GM18858 (cell line): ENCODE measurements around the gene HSDL1.

Source experiments
- ATAC-seq: cut with Tn5 transposase; IDR thresholded peaks from one replicate; pipeline ENCODE4 v1.9.1; 2021; ENCODE audit not compliant: unreplicated experiment

Gene HSDL1

GRCh38 chr16:84109598-84110335 lies 35.2 kb downstream of the HSDL1 start:
- ATAC-seq, result no peak

- no peak for ATAC-seq
Observed at GRCh38 chr16:84107921-84108320, 37.1 kb downstream of the HSDL1 start.

DNA sequence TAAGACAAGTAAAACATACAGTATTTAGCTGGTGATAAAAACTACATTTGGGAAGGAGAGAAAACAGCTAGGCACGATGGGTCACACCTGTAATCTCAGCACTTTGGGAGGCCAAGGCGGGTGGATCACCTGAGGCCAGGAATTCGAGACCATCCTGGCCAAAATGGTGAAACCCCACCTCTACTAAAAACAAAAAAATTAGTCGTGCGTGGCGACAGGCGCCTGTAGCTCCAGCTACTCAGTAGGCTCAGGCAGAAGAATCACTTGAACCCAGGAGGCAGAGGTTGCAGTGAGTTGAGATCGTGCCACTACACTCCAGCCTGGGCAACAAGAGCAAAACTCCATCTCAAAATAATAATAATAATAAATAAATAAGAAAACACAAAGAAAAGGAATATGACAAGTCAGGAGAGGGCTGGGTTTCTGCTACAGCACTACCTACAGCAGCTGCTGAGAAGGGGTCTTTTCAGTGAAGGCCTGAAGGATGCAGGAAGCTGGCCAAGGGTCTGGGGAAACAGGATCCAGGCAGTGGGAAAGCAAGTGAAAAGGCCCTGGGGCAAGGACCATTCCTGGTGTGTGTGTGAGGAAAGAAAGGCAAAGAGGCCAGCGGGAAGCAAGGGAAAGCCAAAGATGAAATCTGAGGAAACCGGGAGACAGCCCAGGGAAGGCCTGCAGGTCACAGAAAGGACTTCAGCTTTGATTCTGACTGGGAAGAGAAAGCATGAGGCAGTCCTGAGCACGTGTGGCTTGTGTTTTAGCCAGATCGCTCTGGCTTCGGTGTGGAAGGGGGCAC lies 38.8 kb downstream of the HSDL1 start:
- ATAC-seq, result no peak

GRCh38 chr16:84105301-84105815 lies 39.6 kb downstream of the HSDL1 start:
- ATAC-seq, result no peak

DNA sequence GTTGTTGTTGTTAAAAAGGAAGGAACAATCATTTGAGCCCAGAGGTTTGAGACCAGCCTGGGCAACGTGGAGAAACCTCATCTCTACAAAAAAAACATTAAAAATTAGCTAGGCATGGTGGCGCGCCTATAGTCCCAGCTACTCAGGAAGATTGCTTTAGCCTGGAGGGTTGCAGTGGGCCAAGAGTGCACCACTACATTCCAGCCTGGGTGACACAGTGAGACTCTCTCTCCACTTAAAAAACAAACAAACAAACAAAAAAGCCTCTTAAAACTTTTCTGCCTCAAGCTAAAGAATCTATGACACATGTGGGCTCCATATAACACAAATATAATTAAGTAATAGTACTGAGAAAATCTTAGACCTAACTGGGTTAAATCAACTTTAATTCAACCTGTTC lies 40.7 kb downstream of the HSDL1 start:
- ATAC-seq, result no peak

GRCh38 chr16:84103678-84104077 lies 41.3 kb downstream of the HSDL1 start:
- no peak for ATAC-seq

- ATAC-seq, result no peak
Observed at GRCh38 chr16:84098939-84099338, 46.0 kb downstream of the HSDL1 start.

GRCh38 chr16:84096447-84097005 lies 48.5 kb downstream of the HSDL1 start:
- no peak for ATAC-seq

DNA sequence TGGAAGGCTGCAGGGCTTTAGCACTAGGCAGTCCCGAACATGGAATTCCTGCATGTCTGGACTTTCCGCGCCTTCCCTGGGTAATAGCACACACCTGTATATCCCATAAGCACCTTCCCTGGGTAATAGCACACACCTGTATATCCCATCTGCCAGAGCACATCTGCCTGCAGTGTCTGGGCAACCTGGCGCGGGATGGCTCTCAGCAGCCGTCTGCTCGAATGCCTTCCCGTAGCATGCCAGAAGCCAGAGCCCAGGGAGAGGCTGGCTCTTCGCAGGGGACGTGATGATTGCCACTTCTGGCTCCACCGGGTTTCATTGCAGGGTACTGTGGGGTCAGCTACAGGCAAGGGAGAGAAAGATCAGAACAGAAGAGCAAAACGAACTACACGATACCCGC lies 49.5 kb downstream of the HSDL1 start:
- no peak for ATAC-seq

DNA sequence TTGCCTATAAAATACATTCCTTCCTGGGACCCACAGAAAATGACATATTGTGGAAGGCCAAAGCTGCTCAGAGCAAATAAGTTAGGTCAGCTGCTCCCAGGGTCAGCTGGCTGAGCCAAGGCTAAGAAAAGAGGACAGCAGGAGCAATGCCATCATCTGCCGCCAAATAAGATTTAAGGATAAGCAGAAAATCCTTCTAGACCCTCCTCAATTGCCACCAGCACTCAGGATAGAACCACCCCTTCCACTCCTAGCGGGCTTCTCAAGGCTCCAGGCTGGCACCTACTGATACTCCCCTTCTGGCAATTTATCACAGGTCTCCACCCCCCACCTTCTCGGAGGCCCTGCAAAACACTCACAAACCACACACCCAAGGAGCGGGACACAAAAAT lies 51.1 kb downstream of the HSDL1 start:
- ATAC-seq, result no peak

DNA sequence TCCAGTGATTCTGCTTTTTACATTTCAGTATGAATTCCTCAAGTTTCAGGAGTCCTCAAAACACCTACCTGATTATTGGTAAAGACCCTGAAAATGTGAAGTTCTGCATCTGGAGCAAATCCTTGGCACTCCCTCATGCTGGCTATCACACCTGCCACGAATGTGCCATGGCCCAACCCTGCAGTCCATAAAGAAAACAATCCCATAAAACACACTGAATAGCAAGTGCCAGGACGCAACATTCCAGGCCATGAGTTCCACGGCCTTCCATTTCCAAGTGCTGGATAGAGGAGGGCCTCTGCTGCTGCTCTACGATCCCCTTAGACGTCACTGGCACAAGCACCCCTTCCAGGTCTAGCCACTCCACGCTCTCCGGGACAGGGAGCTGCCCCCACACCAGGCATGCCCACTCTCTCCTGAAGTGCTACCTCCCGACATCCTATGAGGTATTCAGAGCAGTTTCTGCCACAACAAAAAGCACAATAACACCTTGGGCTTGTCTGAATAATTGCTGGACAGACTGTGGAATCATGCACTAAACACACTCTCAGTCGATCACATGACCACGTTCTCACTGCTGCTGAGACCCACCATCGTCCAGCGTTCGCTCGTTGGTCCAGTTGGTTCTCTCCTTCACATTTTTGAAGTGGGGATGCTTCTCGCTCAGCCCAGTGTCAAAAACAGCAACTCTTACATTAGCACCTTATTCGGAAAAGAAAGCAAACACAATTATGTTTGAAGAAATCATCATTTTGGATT lies 51.7 kb downstream of the HSDL1 start:
- ATAC-seq, result no peak

GRCh38 chr16:84091460-84091859 lies 53.5 kb downstream of the HSDL1 start:
- ATAC-seq, result no peak

- ATAC-seq, result no peak
Observed at GRCh38 chr16:84090211-84090610, 54.8 kb downstream of the HSDL1 start.

DNA sequence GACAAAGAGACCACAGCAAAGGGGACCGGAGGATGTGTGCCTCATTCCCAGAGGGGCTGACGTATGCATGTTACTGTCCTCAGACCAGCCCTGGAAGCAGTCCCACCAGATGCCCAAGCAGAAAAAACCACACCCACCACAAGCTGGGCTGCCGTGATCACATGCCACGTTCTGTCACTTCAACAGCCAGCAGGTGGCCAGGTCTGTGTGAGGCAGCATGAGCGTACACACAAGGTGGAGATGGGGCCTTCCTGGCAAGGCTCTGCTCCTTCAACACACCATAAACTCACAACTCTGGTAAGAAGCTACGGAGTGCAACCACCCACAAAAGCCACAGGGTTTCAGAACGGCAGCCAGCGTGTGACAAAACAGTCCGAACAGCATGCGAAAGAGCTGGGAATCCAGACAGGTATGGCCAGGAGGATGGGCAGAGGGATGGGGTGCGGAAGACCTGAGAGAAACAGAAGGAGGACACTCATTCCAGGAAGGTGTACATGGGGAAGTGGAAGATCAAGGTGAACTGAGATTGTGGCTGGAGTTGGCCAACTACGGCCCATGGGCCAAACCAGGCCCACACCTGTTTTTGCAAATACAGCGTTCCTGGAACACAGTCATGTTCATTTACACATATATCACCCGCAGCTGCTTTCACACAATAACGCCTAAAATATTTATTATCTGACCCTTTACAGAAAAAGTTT lies 56.1 kb downstream of the HSDL1 start:
- ATAC-seq, result peak; percentile 57

- ATAC-seq, result no peak
Observed at GRCh38 chr16:84087466-84088151, 57.4 kb downstream of the HSDL1 start.

GRCh38 chr16:84087001-84087400 lies 58.0 kb downstream of the HSDL1 start:
- no peak for ATAC-seq

DNA sequence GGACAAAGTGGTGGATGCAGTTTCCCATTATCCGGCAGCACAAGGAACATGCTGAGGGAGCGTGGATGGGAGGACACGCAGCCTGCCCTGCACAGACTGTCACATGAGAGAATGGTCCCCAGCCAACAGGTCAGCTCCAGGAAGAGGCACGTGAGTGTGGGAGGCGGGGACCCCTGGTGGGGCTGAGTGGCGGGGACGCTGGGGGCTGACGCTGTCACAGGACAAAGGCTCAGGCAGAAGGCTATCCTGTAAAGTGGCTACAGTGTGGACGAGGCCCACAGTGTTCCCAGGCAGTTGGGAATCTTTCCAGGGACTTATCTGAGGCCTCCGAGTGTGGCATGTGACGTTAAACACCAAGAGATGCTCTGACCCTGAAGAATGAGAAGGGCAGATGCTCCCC lies 58.6 kb downstream of the HSDL1 start:
- no peak for ATAC-seq

GRCh38 chr16:84085773-84086172 lies 59.2 kb downstream of the HSDL1 start:
- ATAC-seq, result no peak

- ATAC-seq, result no peak
Observed at GRCh38 chr16:84085271-84085667, 59.7 kb downstream of the HSDL1 start.
